NCI-H748 treated with DMSO at 0.1 percent for 48 hours (cell line): ENCODE measurements around the gene PANX1.

Experiments
- DNase-seq: peaks from one replicate; lab custom pipeline; 2025; lab: John Stamatoyannopoulos, UW

The PANX1 gene

DNA sequence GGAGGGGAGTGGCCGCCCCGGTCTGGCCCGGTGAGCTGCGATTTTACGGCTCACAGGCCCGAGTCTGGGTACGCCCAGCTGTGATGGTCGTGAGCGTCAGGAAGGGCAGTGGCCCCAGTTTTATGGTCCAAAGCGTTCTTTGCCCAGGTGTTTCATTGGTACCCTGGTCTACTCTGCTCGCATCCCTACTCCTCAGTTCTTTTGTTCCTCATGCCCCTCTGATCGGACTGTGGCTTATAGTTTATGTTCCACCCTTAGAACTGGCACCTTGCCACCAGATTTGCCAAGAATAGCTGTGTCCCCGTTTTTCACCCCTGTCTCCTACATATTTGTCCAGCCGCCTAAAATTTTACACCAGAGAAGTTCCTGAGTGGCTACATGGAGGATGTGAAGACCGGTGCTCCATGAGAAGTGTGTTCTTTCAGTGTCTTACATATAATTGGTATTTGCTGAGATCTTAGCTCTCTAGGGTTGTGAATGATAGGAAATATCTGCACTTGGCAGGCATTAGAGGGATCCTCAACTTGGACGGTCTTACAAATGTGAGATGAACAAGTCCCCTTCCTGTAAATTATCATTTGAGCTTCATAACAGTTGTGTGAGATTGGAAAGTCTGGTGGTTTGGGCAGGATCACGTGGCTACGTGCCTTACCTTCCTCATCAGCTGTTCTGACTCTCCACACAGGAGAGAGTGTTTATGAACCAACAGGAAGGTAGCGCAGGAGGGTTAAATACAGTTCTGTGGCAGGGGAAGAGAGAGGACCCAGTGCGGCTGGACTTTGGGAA lies 1.1 kb downstream of the PANX1 start:
- DNase-seq: peak; percentile 49

DNA sequence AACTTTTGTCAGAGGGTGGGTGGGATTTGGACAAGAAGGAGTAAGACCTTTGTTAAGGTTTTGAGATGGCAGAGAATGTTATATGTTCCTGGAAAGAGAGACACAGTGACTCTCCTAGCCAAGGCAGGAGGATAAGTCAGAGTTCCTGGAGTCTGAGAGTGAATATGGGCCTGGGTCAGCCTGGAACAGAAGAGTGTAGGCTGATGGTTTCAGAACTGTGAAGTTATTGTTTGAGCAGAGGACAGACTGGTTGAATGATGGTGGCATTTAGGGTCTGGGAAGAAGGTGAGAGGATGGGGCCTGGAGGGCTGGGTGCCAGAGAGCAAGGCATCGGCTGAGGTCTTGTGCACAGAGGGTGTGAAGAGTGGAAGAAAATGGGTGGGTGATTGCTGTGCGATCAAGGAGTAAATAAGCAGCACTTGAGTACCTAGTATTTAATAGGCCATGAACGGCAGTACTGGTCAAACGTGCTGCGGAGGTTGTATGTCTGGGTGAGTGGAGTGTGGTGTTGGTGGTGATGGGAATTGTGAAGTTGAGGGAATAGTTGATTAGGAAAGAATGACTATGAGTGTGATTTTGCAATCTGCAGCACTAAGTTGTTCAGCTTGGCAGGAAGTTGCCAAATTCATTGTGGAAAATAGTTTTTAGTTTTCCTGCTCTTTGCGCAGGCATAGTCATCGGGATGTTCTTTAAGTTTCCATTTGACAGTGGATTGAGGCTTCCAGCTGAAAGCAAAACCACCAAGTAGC lies 1.8 kb downstream of the PANX1 start:
- DNase-seq: no peak

DNA sequence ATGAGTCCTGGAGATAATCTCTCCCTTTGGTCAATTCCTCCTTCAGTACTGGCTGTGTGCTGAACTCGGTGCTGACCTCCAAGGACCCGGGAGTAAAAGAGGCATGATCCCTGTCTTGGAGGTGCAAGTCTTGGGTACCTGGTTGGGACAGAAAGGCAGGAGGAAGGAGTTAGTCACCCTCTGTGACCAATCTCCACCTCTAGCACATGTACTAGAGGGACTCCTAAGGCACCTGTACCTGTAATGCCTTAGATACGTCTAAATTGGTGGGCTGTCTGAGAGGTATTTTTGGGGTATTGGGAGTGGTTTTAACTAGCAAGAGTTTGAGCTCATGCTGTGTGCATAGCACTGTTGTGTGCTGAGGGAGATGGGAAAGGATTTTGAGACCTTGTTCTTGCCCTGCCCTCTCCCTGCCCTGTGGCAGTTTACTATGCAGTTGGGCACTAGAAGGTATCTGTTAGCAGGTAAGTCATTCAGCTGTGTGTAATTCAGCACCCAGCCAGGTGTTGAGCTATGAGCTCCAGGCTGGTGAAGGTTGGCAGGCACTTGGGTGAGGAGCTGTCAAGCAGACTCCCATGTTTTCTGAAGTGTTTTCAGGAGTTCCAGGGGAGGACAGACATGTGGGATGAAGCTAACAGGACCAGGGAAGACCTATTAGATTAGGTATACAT lies 2.5 kb downstream of the PANX1 start:
- DNase-seq: no peak

DNA sequence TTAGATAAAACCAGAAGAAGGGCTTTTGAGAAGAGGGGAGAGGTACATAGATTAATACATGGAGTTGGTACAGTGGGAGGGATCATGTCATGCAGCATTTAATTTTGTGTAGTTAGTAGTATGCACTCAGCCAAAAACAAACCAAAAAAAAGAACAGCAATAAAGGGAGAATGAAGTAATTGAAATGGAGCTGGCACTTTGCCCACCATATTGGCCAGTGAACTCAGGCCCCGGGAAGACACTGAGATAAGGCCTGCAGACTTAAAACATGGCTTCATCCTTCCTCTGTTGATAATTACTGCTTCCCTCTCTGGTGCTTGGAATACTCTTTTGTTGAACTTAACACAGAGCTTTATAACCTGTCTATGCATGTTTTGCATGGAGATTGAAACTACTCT lies 3.1 kb downstream of the PANX1 start:
- DNase-seq: no peak

DNA sequence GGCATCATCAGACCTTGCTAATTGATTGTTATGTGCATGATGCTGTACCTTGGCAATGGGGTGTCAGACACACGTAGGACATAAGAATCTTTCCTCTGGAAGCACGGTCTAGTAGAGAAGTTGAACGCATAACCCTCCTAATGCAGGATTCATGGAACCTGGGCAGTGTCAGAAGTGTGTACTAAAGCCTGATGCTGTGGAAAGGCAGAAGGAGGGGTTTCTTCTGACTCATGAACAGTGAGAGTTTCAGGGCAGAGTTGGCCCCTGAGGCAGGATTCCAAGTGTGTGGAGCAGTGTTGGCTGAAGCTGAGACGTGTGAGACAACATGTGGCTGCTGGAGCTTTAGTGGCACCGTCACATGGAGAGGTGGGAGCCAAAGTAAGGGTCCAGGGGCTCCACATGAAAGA lies 3.5 kb downstream of the PANX1 start:
- no peak for DNase-seq

DNA sequence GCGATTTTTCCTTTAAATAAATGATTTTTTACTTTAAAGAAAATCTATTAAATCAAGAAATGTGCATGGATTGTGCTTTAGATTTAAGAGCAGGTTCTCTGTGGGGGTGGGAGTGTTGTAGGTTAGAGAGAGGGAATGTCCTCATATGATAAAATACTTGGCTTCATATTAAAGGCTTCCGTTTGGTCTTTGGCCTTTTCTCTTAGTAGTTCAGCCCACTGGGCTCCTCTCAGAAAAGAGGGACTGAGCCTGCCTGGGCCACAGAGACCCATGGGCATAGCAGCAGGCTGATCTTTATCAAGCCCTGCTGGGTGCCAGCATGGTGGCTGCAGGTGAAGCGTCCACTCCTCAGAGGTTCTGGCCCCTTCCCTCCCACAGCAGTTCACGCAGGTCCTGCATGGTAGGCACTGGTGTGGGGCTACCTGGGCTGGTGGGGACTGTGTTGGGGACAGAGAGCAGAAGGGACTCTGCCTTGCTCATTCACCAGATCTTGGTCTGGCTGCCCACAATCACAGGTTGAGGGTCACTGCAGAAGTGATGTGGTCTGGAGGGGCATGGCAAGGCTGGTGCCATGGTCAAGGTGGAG lies 4.3 kb downstream of the PANX1 start:
- no peak for DNase-seq

DNA sequence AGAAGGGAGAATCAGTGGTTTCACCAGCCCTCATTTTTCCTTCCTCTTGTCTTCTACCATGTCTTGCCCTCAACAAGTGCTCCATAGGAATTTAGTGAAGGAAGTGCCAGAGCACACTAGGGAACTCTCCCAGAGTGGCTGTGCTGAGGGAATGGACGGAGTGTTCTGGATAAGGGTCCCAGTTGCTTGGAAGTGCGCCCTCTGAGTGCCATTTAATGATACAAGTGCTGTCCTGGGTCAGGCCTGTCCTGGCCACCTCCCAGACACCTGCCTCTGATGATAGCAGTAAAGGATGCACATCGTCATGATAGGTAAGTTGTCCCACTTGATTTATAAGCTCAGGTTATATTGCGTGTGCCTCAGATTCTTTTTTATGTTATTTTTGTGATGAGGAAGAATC lies 5.1 kb downstream of the PANX1 start:
- DNase-seq: no peak

DNA sequence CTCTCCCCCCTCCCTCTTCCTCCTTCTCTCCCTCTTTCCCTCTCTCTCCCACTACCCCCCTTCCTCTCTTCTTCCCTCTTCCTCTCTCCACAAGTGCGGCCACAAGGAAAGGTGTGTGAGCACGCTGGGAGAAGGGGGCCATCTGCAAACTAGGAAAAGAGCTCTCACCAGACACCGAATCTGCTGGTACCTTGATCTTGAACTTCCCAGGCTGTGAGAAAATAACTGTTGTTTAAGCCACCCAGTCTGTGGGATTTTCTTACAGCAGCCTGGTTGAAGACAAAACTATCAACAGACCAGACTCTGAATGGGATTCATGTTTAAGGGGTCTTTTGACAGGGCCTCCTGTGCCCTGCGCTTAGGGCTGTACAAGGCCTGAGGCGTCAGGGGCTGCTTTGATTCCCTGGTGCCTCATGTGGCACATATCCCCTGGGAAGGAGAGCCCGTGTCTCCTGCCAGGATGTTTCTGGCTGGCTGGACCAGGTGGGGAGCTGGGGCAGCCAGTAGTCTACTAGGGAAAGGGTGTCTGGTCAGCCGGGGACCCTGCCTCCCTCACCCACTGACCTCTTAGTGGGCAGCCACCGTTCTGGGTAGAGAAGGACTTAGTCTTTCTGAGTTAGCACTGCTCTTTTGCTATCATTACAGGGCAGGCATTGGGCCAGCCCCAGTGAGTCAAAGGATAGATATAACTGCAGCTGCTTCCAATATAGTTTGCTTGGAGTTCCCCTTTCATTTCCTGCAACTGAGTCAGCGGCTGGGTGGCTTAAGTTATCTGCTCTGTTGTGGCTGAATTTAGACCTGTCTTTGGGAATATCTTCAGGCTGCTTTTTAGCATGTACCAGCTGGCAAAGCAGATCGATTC lies 6.2 kb downstream of the PANX1 start:
- no peak for DNase-seq

DNA sequence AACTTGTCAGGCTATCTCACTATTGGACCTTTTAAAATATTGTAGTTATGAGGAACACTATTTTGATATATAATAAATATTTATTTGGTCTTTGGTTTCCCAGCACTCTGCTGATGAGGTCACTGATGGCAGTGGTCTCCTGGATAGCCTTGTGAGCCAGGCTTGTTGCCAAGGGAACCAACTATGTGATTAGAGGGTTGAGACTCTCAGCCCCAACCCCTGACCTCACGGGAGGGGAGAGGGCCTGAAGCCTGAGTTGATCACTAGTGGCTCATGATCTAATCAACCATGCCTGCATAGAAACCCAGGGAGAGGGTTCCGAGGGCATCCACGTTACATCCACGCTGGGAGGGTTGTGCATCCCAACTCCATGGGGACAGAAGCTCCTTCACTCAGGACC lies 10.8 kb downstream of the PANX1 start:
- no peak for DNase-seq

DNA sequence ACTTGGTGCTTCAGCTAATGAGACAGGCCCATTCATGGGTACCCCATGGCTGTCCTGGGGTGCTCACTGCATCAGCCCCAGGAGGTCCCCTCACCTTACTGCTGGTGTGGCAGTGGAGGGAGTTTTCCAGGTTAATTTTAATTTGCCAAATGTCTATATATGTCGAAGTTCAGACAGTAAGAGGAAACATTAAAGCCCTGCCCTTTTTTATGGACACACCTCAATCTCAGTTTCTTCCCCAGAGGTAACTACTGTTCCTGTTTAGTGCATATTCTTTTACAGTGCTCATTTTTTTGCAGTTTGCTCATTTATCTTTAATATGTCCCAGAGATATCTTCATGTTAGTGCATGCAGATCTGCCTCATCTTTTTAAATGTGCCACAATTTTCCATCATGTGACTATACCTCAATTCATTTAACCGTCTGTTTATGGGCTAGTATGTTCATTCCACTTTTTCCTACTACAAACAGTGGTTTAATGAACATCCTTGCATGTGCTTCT lies 11.6 kb downstream of the PANX1 start:
- no peak for DNase-seq

DNA sequence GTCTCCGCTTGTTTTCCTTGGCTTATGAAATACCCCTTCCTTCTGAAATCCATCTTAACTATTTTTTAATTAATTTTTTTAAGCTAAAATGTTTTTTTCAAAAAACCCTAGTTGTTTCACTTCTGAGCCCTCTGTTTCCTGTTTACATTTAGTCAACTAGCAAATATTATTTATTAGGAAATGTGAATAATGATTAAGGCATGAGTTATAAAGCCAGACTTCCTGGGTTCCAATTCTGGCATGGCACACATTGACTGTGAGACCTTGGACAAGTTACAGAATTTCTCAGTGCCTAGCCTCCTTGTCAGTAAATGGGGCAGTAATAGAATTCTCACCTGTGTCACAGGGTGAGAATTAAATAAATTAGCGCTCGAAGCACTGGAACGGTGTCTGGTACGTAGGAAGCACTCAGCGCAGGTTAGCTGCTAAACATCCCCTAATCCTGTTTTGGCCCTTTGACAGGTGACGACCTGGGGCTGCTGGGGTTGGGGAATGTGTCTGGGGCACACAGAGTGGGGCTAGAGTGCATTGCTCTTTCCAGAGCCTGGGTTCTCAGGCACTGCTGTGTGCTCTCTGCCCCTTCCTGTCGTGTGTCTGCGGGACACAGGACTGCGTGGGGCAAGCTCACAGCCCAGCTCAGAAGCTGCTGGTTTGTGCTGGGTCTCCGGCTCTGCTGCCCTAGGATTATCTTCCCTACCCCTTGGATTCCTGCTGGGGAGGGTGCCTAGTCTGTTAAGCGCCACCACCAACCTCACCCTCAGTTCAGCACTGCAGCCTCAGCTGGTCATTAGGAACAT lies 13.1 kb downstream of the PANX1 start:
- no peak for DNase-seq

DNA sequence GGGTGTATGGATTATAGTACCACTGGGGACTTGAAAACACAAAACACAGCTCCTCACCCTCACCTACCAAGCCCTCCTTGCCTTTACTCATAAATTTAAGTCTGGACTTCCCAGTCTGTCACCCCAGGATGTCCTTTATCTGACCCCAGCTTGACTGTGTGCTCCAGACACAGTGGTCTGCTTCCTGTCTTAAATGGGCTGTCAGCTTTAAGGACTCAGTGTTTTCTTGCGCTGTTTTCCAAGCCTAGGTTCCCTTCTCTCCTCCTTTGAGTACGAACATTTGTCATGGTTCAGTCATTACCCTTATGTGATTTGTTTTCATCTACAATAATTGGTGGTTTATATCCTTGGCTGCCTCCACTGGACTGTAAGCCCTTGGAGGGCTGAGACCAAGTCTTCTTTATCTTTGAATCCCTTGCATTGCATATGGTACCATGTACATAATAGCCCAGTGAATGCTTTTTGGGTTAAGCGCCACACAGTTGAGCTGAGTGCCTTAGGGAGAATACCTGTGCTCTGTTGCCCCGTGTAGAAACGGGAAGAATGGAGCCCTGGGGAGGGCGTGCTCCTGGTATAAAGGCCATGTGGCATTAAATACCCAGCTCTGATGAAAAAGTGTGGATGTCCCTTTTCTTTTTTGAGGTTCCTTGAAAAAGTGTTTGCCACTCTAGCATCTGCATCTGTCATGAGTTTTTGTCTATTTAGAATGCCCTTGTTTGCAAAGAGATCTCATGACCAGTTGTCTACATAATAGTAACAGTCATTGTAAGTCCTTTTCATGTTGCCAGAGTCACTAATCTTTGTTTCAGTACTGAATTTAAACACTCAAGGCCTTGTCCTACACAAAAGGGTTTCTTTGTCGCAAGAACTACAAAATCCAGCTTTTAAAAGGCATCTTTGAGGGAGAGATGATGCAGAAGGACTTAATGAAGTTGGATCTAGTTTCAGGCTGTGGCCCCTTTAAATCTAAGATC lies 14.0 kb downstream of the PANX1 start:
- no peak for DNase-seq

DNA sequence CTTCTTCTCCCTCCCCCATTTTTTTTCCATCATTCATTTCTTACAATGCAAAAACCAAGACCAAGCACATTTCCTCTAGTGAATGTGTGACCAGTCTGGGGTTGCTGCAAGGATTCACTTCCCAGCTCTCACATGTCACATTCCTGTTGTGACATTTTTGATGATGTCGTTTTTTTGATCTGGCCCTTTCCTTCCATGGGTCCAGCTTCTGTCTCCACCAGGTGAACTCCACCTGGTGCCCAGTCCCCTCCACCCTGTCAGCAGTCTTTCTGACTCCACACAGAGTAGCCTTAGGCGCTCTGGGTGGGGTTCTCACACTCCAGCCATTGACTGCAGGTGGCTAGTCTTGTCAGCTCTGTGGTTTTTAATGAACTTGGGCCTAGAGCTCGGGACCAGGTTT lies 15.6 kb downstream of the PANX1 start:
- DNase-seq: no peak

DNA sequence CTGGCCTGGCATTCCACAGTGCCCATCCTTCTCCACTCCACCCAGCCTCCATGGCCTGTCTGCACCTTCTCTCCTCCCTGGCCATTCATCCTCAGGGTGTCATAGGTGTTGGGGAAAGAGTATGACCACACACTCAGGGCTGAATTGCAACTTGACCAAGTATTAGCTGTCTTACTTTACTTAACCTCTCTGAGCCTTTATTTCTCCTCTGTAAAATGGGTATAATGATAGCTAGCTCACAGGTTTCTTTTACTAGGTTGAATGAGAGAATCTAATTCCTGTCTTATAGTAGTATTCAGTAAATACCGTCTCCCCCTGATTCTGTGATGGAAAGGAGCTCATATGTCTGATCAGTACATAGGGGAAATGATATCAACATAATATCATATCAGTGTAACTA lies 16.0 kb downstream of the PANX1 start:
- DNase-seq: no peak

DNA sequence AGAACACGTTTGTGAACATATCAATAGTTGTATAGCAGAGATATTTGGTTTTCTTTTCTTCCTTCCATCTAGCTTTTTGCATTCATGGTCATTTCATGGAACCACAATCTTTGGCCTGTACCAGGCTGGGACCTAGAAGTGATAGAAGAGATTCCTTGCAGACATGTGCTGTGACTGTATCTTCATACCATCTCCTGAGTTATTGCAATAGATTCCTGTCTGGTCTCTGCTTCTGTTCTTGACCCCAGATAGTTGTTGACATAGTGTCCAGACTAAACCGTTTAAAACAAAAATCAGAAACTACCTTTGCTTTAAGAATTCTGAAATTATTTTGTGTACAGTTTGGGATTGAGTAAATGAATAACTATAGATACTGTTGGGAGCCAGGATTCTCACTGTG lies 16.8 kb downstream of the PANX1 start:
- DNase-seq: no peak

DNA sequence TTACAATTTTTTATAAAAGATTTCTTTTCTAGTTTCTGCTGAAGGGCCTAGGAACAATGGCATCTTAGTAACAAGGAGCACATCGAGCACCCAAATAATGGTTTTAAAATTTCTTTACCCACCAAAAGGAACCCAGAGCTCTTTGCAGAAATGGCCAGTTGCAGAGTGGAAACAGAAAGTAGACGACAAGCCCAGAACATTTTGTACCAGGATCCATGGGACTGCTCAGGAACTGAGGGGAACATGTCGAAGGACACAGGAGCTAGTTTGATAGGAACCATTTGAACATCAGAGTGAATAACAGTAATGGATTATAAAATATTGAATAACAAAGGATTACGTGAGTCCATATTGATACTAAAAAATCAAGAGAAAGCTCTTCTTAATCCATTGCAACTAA lies 17.3 kb downstream of the PANX1 start:
- no peak for DNase-seq

DNA sequence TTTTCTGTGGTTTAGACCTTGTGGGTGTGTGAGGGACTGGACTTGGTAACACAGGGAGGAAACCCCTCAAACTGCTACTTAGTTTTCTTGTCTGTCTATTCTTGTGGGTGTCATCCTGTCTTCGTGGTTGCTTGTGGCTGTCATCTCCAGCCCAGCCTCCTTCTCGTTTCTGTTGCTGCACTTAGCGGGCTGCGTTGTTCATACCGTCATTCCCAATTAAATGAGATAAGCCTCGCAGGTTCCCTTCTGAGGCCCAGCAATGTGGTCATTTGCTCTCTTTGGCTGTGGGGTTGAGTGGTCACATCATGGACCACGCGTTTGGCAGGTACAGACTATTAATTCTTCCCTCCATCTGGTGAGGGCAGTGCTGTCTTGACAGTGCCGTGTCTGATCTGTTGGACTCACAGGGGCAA lies 18.8 kb downstream of the PANX1 start:
- no peak for DNase-seq

DNA sequence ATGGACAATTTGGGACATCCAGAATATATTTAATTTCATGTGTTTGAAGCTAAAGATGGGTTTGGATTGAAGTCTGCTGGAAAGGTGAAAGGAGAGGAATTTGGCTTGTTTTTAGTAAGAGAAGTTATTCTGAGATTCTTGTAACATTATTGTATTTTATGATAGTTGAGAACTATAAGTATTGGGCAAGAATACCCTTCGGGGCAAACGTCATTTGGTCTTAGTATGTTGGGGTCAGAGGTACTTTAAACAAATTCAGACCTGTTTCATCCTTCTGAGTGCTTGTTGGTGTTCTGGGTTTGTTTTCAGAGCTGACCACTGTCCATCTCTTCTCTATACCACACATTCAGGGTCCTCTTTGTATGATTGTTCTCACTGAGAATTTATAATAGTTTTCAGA lies 19.5 kb downstream of the PANX1 start:
- no peak for DNase-seq

DNA sequence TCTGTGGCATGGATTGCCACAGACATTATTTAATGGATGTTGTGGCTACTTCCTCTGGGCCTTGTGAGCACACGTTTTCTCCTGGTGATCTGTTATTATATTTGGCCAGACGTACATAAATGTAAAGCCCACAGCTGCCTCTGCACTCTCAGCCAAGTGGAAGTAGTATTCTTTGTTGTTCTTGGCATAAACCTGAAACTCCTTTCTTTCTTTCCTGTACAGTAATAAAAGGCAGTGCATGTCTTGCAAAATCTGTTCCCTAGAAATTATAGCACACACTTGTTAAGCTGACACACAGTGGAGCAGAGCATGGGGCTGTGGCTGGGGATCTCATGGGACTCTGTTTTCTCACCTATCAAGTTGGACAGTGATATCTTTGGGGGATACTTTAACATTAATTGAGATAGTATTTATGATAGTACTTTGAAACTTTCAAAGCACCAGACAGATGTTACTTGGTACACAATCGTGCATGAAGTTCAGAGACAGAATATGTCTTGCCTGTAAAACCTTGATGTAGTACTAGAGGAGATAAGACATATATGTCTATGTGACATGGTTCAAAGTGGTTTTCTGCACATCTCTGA lies 20.9 kb downstream of the PANX1 start:
- no peak for DNase-seq
